Measurements from ENCODE around the gene SLC3A2. TPM values are rescaled to one million over a fixed set of nuclear protein-coding genes. Genes with fewer than 3 reads are reported as not detected.
"Not testable (repeated sequence)": the region's sequence is repeated elsewhere in the genome, so short reads cannot be mapped to it uniquely, and the experiment has no call there.

The SLC3A2 gene
- total RNA-seq, 5 donors from 2014 or later (not counting 1 experiment from before 2014, with no cell fraction given): 178 to 248 (median 237) TPM

- H3K9me3 Mint-ChIP-seq; H3K36me3 Mint-ChIP-seq; H3K36me3 ChIP-seq (ENCODE audit: control insufficient read depth in 2 of 2, extremely low read depth in 1 of 2, insufficient read depth in 1 of 2, low read length in 1 of 2); H3K27me3 ChIP-seq (replicated peaks in 1 of 2; ENCODE audit: control insufficient read depth in 2 of 2, extremely low read depth in 1 of 2, insufficient read depth in 2 of 2, low read length in 1 of 2); H3K27me3 Mint-ChIP-seq; H3K27ac Mint-ChIP-seq; ATAC-seq (replicated peaks in 1 of 4); H3K4me3 Mint-ChIP-seq; DNase-seq; H3K9me3 ChIP-seq: not testable (repeated sequence)
- ChIA-PET CTCF (interaction anchor here in 1 of 2 donors (1.0 kb wide), 1 partner anchor 11 kb away, joined by 3 read pairs; no protein-coding TSS in a partner anchor), POLR2A (interaction anchor here (0.6 to 1.1 kb wide), 6 partner anchors 10 to 23 kb away, joined by 3 to 7 read pairs (median 4); no protein-coding TSS in a partner anchor)
- 92% methylated on average over 5 of the region's 9 CpGs for WGBS (ENCODE audit: insufficient coverage)
- Histone ChIP-seq H3K27ac (ENCODE audit: low read length) (peak overlapping the region; percentile 100), H3K4me1 (ENCODE audit: control insufficient read depth in 1 of 2, extremely low read depth in 1 of 2, insufficient read depth in 2 of 2, low read length in 2 of 2) (peaks cover 4 to 36% of the 10 kb centered on the region in 2 experiments), H3K4me3 (ENCODE audit: control insufficient read depth in 1 of 2, extremely low read depth in 1 of 2, low read length in 1 of 2) (peak overlapping the region; percentile 54 to 61)
- H3K4me1 Mint-ChIP-seq: peaks cover 9 to 18% (median 13%) of the 10 kb centered on the region in 3 donors
Observed at GRCh38 chr11:62842891-62843290, 37.8 kb upstream of the SLC3A2 start.

GRCh38 chr11:62843466-62843865 is 37.2 kb upstream of the SLC3A2 start:
- Mint-ChIP-seq H3K27ac (peak overlapping the region in 1 of 2 donors; percentile 65), H3K9me3 (no peaks in the 10 kb centered on the region), H3K4me1 (peaks cover 8 to 18% (median 13%) of the 10 kb centered on the region in 3 donors), H3K27me3 (no peaks in the 10 kb centered on the region), H3K4me3 (peak overlapping the region in 1 of 3 donors; percentile 29), H3K36me3 (peaks cover 3% of the 10 kb centered on the region)
- ChIA-PET CTCF (no interaction called here), POLR2A (no interaction called here)
- Histone ChIP-seq H3K36me3 (ENCODE audit: control insufficient read depth in 2 of 2, extremely low read depth in 1 of 2, insufficient read depth in 1 of 2, low read length in 1 of 2) (no peaks in the 10 kb centered on the region), H3K4me1 (ENCODE audit: control insufficient read depth in 1 of 2, extremely low read depth in 1 of 2, insufficient read depth in 2 of 2, low read length in 2 of 2) (peaks cover 4 to 30% of the 10 kb centered on the region in 2 experiments), H3K4me3 (ENCODE audit: control insufficient read depth in 1 of 2, extremely low read depth in 1 of 2, low read length in 1 of 2) (no peak overlapping the region), H3K27ac (ENCODE audit: low read length) (no peak overlapping the region), H3K9me3 (no peaks in the 10 kb centered on the region), H3K27me3 (replicated peaks in 1 of 2; ENCODE audit: control insufficient read depth in 2 of 2, extremely low read depth in 1 of 2, insufficient read depth in 2 of 2, low read length in 1 of 2) (no peaks in the 10 kb centered on the region)
- WGBS (ENCODE audit: insufficient coverage): 100% methylated on average over 2 of the region's 3 CpGs
- no peak for ATAC-seq (replicated peaks in 1 of 4)
- DNase-seq: no peak

DNA sequence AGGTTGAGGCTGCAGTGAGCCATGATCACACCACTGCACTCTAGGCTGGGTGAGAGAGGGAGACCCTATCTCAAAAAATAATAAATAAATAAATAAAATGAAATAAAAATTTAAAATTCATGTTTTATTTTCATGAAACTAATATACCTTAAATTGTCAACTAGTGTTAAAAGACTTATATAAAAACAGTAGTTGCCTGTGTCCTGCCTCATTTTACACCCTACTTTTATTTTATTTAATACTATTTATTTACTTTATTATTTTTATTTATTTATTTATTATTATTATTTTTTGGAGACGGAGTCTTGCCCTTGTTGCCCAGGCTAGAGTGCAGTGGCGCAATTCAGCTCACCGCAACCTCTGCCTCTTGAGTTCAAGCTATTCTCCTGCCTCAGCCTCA is 36.5 kb upstream of the SLC3A2 start:
- POLR2A ChIA-PET: interaction anchor here (0.6 to 1.1 kb wide), 3 partner anchors 10 to 107 kb away, joined by 3 to 4 read pairs (median 3); no protein-coding TSS in a partner anchor
- H3K9me3 Mint-ChIP-seq: no peaks in the 10 kb centered on the region
- Histone ChIP-seq H3K27me3 (replicated peaks in 1 of 2; ENCODE audit: control insufficient read depth in 2 of 2, extremely low read depth in 1 of 2, insufficient read depth in 2 of 2, low read length in 1 of 2) (no peaks in the 10 kb centered on the region), H3K36me3 (ENCODE audit: control insufficient read depth in 2 of 2, extremely low read depth in 1 of 2, insufficient read depth in 1 of 2, low read length in 1 of 2) (no peaks in the 10 kb centered on the region), H3K4me3 (ENCODE audit: control insufficient read depth in 1 of 2, extremely low read depth in 1 of 2, low read length in 1 of 2) (no peak overlapping the region), H3K27ac (ENCODE audit: low read length) (no peak overlapping the region), H3K4me1 (ENCODE audit: control insufficient read depth in 1 of 2, extremely low read depth in 1 of 2, insufficient read depth in 2 of 2, low read length in 2 of 2) (peaks cover 4 to 24% of the 10 kb centered on the region in 2 experiments), H3K9me3 (no peaks in the 10 kb centered on the region)
- no peaks in the 10 kb centered on the region for H3K27me3 Mint-ChIP-seq
- CTCF ChIA-PET: no interaction called here
- WGBS (ENCODE audit: insufficient coverage): 100% methylated on average over 2 of the region's 3 CpGs
- no peak for ATAC-seq (replicated peaks in 1 of 4)
- H3K27ac Mint-ChIP-seq: no peak overlapping the region
- peaks cover 7 to 15% (median 10%) of the 10 kb centered on the region in 3 donors for H3K4me1 Mint-ChIP-seq
- peaks cover 3% of the 10 kb centered on the region for H3K36me3 Mint-ChIP-seq
- no peak for DNase-seq
- H3K4me3 Mint-ChIP-seq: no peak overlapping the region

DNA sequence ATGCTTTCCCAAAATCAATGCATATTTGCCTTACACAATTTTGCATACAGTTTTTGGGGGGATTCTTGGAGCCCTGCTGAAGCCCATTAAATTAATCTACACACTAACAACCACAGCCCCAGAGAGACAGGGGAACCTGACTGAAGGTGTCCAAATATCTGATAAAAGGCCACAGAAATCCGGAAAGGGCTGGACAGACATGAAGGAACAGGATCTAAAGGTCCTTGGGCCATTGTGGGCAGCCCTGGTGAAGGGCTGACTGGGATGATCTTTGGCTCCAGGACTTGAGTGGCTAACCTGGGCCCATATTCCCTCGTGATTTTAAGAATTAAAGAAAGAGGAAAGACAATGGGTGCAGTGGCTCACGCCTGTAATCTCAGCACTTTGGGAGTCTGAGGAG is 34.5 kb upstream of the SLC3A2 start:
- POLR2A ChIA-PET: interaction anchor here in 1 of 2 donors (0.6 kb wide), 1 partner anchor 51 kb away, joined by 5 read pairs; no protein-coding TSS in a partner anchor
- H3K27ac Mint-ChIP-seq: no peak overlapping the region
- no peaks in the 10 kb centered on the region for H3K36me3 Mint-ChIP-seq
- Histone ChIP-seq H3K27me3 (replicated peaks in 1 of 2; ENCODE audit: control insufficient read depth in 2 of 2, extremely low read depth in 1 of 2, insufficient read depth in 2 of 2, low read length in 1 of 2) (no peaks in the 10 kb centered on the region), H3K36me3 (ENCODE audit: control insufficient read depth in 2 of 2, extremely low read depth in 1 of 2, insufficient read depth in 1 of 2, low read length in 1 of 2) (no peaks in the 10 kb centered on the region), H3K9me3 (no peaks in the 10 kb centered on the region), H3K4me1 (ENCODE audit: control insufficient read depth in 1 of 2, extremely low read depth in 1 of 2, insufficient read depth in 2 of 2, low read length in 2 of 2) (peaks cover 4 to 20% of the 10 kb centered on the region in 2 experiments), H3K4me3 (ENCODE audit: control insufficient read depth in 1 of 2, extremely low read depth in 1 of 2, low read length in 1 of 2) (no peak overlapping the region), H3K27ac (ENCODE audit: low read length) (no peak overlapping the region)
- no peak for DNase-seq
- CTCF ChIA-PET: no interaction called here
- WGBS (ENCODE audit: insufficient coverage): 82% methylated on average over 1 of the region's 3 CpGs
- peaks cover 0 to 11% (median 1%) of the 10 kb centered on the region in 3 donors for H3K4me1 Mint-ChIP-seq
- H3K4me3 Mint-ChIP-seq: no peak overlapping the region
- no peaks in the 10 kb centered on the region for H3K9me3 Mint-ChIP-seq
- no peaks in the 10 kb centered on the region for H3K27me3 Mint-ChIP-seq
- no peak for ATAC-seq (replicated peaks in 1 of 4)

GRCh38 chr11:62847767-62848314 is 32.9 kb upstream of the SLC3A2 start:
- Histone ChIP-seq H3K4me3 (ENCODE audit: control insufficient read depth in 1 of 2, extremely low read depth in 1 of 2, low read length in 1 of 2) (no peak overlapping the region), H3K27me3 (replicated peaks in 1 of 2; ENCODE audit: control insufficient read depth in 2 of 2, extremely low read depth in 1 of 2, insufficient read depth in 2 of 2, low read length in 1 of 2) (no peaks in the 10 kb centered on the region), H3K9me3 (no peaks in the 10 kb centered on the region), H3K4me1 (ENCODE audit: control insufficient read depth in 1 of 2, extremely low read depth in 1 of 2, insufficient read depth in 2 of 2, low read length in 2 of 2) (peaks cover 5 to 9% of the 10 kb centered on the region in 2 experiments), H3K27ac (ENCODE audit: low read length) (no peak overlapping the region), H3K36me3 (ENCODE audit: control insufficient read depth in 2 of 2, extremely low read depth in 1 of 2, insufficient read depth in 1 of 2, low read length in 1 of 2) (peaks cover 0 to 16% of the 10 kb centered on the region in 2 donors)
- ATAC-seq (replicated peaks in 1 of 4) (no peak), DNase-seq (no peak)
- no CpG with 5 or more reads among the region's 1 CpG for WGBS (ENCODE audit: insufficient coverage)
- POLR2A ChIA-PET: interaction anchor here in 1 of 2 donors (0.7 kb wide), 1 partner anchor 183 kb away, joined by 3 read pairs; the partner anchor contains the start of genes C11orf98 and CSKMT
- Mint-ChIP-seq H3K9me3 (no peaks in the 10 kb centered on the region), H3K27me3 (no peaks in the 10 kb centered on the region), H3K27ac (peak overlapping the region; percentile 59 to 68), H3K36me3 (peaks cover 10% of the 10 kb centered on the region), H3K4me1 (peaks cover 12 to 26% (median 17%) of the 10 kb centered on the region in 3 donors), H3K4me3 (no peak overlapping the region)
- CTCF ChIA-PET: interaction anchor here in 1 of 2 donors (0.5 to 0.9 kb wide), 2 partner anchors 8 to 18 kb away, joined by 3 read pairs; no protein-coding TSS in a partner anchor

DNA sequence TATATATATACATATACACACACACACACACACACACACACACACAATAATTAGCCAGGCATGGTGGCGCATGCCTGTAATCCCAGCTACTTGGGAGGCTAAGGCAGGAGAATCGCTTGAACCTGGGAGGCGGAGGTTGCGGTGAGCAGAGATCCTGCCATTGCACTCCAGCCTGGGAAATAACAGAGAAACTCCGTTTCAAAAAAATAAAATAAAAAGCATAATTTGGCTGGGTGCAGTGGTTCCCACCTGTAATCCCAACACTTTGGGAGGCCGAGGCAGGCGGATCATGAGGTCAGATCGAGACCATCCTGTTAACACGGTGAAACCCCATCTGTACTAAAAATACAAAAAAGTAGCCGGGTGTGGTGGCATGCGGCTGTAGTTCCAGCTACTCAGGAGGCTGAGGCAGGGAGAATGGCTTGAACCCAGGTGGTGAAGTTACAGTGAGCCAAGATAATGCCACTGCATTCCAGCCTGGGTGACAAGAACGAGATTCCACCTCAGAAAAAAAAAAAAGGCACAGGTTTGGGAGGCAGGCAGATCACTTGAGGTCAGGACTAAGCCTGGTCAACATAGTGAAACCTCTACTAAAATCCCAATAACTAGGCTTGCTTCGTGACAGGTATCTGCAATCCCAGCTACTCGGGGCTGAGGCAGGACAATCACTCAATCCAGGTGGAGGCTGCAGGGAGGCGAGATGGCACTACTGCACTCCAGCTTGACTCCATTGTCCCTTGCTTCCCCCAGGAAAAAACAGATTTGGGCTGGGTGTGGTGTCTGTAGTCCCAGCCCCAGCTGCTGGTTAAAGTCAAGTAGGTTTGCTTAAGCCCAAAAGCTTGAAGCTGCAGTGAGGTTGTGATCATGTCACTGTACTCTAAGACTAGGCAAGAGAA is 29.5 kb upstream of the SLC3A2 start:
- Mint-ChIP-seq H3K27me3 (no peaks in the 10 kb centered on the region), H3K9me3 (no peaks in the 10 kb centered on the region), H3K27ac (peak overlapping the region; percentile 72 to 76), H3K4me3 (peak overlapping the region in 2 of 3 donors; percentile 10 to 22), H3K4me1 (peaks cover 39 to 52% (median 43%) of the 10 kb centered on the region in 3 donors), H3K36me3 (peaks cover 38% of the 10 kb centered on the region)
- Histone ChIP-seq H3K27me3 (replicated peaks in 1 of 2; ENCODE audit: control insufficient read depth in 2 of 2, extremely low read depth in 1 of 2, insufficient read depth in 2 of 2, low read length in 1 of 2) (no peaks in the 10 kb centered on the region), H3K27ac (ENCODE audit: low read length) (peak overlapping the region; percentile 13), H3K36me3 (ENCODE audit: control insufficient read depth in 2 of 2, extremely low read depth in 1 of 2, insufficient read depth in 1 of 2, low read length in 1 of 2) (peaks cover 0 to 33% of the 10 kb centered on the region in 2 donors), H3K4me1 (ENCODE audit: control insufficient read depth in 1 of 2, extremely low read depth in 1 of 2, insufficient read depth in 2 of 2, low read length in 2 of 2) (peaks cover 27 to 28% of the 10 kb centered on the region in 2 experiments), H3K9me3 (no peaks in the 10 kb centered on the region), H3K4me3 (ENCODE audit: control insufficient read depth in 1 of 2, extremely low read depth in 1 of 2, low read length in 1 of 2) (no peak overlapping the region)
- CTCF ChIA-PET: interaction anchor here (0.8 to 1.4 kb wide), 3 partner anchors 12 to 65 kb away, joined by 3 to 4 read pairs (median 3); no protein-coding TSS in a partner anchor
- WGBS (ENCODE audit: insufficient coverage): 65% methylated on average over 9 of the region's 15 CpGs
- POLR2A ChIA-PET: interaction anchor here (0.6 to 6.5 kb wide), 5 partner anchors 11 to 97 kb away, joined by 3 to 71 read pairs (median 4); partner anchors contain the start of genes WDR74 (in 1 of the 2) and ZBTB3 (in 1 of the 2)
- ATAC-seq (replicated peaks in 1 of 4) (no peak), DNase-seq (peak in 1 of 35 experiments; percentile 26)

Measured in T-cell (primary cell).